Stimulated activated CD4-positive, alpha-beta T cell treated with anti-CD3 and anti-CD28 coated beads, Interleukin-12 subunit alpha, Interleukin-12 subunit beta, amount 100 ng/mL, for 24 hours (primary cell): Measurements from ENCODE around the gene KLHL28.

ENCODE experiments used
- DNase-seq, 2 experiments: peaks; one replicate each; pipeline ENCODE4 v3.0.0-alpha.2; 2020; ENCODE audit warnings: low read depth in 2 of 2

Gene KLHL28

DNA sequence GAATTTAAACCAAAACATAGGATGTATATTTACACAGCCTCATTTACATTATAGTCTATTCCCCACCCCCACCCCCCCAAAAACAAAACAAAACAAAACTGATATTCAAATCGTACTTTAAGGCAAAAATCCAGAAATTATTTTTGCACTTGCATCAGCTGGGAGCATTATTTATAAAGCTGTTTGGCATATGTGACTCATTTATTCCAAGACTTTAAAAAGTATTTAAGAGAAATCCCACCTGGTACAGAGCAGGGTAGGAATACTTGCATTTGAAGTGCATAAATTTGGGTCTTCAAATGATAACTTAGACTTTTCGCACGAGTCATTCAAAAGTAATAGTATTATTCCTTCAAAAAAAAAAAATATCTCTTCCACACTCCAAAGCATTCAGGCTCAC is 1.1 kb downstream of the KLHL28 start:
- DNase-seq = no peak

DNA sequence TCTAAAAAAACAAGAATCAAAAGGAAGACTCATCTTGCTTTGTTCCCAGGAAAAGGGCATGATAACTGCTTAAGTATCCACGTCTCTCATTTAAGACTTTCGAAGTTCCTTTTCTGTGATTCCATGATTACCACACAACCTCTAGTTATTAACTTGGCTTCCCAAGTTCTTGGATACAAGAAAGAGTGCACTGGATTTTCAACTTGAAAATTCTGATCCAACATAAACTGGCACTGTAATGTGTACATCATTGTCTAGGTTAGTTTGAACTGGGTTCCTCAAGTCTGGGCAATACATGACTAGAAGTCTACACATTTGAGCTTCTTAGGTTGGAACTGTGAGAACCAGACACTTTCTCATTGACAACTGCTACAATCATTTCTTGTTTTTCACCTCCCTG is 1.6 kb downstream of the KLHL28 start:
- DNase-seq = no peak

DNA sequence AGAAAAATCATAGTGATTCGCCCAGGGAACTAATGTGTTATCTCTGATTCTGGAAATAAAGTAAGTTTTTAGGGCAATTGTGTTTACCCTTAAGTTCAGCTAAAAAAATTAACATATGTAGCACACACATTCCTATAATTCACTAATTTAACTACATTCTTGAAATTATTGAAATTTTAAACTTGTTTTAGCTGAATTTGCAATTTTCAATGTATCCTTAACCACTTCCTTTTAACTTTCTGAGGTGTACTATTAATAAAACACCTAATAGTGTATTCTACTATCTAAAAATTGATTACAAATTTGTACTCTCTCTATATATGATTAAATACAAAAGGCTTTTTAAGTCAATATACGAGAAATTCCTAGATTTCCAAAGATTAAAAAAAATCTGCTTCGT is 2.2 kb downstream of the KLHL28 start:
- DNase-seq = no peak

DNA sequence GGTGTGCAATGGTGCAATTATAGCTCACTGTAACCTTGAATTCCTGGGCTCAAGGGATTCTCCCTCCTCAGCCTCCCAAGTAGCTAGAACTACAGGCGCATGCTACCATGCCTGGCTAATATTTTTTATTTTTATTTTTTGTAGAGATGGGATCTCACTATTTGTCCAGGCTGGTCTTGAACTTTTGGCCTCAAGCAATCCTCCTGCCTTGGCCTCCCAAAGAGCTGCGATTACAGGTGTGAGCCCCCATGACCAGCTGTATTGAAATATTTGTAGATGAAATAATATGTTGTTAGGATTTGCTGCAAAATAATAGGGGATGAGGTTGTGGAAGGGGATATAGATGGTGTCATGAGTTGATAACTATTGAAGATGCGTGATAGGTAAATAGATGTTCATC is 4.9 kb downstream of the KLHL28 start:
- no peak for DNase-seq

DNA sequence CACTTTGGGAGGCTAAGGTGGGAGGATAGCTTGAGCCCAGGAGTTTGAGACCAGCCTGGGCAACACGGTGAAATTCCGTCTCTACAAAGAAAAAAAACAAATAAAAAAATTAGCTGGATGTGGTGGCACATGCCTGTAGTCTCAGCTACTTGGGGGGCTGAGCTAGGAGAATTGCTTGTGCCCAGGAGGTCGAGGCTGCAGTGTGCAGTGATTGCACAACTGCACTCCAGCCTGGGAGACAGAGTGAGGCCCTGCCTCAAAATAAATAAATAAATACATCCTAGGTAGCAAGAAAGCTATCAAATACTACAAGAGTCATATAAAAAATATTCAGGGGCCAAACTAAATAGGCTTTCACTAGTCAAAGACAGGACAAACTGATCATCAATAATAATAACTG is 6.2 kb downstream of the KLHL28 start:
- DNase-seq = no peak

DNA sequence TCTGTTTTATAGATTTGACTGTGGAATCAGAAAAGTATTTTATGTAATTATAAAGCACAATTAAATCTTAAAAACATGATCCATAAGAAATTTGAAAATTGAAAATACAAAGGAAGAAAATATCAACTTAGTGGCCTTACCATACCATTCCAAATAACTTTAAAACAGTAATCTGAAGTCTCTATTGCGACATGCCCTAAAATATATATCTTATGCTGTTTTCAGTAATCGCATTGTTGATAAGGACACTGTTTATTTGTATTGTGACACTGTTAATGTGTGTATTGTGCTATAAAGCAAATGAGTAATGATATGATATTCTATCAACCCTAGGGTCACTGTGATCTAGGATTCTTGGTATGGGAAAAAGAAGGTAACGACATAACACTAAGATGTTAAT is 7.0 kb downstream of the KLHL28 start:
- no peak for DNase-seq

DNA sequence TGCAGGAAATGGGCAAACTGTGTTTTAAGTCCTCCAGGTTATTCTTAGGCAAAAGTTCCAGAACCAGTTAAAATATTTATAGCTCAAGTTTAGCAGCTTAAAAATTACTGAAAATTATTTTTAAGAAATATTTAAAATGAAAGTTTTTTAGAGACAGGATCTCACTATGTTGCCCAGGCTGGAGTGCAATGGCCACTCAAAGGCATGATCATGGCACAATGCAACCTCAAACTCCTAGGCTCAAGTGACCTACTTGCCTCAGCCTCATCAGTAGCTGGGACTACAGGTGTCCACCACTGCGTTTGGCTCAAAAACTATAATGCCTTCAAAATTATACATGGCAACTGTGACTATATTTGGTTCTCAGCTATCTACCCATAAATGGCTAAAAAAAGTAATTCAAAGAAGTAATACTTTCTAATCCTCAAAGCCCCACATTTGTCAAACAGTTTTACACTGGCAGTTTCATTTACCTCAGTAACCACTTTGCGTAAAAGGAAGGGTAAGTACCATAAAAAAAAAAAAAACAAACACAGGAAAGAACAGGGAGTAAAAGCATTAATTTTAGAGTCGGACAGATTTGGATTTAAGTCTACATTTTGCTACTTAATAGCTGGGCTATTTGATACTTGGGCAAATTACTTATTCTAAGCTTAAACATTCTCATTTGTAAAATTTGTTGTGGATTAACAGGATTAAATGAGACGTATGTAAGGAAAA is 9.2 kb downstream of the KLHL28 start:
- no peak for DNase-seq

DNA sequence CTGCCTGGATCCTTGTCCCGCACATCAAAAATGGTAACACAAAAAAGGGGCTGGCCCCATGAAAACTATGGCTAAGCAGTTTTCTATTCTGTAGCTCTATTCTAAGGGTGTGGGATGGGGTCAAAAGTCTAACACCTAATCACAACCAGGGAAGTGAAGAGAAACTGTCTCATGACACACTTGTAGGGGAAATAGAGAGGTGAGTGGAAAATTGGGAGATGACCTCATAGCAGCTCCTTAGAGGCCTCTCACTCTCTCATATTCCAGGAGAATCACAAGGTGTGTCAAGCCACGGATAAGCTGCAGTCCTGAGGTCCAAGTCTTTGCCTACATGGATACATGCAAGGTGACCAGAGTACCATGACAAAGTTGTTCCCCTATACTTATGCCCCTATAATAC is 10.7 kb downstream of the KLHL28 start:
- no peak for DNase-seq

DNA sequence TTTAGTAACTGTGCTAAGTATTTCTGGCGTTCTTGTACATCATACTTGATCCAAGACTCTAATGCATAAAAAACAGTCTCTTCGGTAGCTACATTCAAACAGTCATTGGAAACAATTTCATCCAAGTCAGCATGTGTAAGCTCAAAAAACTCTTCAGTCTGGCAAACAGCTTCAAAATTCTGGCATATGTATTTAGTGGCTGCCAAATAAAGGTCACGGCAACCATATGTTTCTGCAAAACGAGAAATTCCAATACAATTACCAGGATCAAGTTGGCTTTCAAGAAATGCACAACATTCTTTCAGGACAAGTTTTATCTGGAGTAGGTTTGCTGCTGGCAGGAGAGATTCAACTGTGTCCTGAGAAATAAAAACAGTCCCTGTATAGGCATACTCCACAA is 16.5 kb downstream of the KLHL28 start:
- DNase-seq = no peak

DNA sequence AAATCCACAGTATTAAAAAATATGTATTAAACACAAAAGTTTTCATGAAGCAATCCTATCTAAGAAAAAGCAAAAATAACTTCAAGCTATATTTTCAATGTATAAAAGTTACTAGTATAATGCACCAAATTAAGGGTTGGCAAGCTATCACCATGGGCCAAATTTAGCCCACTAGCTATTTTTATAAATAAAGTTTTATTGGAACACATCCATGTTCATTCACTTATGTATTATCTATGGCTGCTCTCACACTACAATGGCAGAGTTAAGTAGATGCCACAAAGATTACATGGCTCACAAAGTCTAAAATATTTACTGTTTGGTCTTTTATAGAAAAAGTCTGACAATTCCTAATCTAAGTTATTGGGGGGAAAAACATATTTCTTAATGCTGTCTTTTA is 17.6 kb downstream of the KLHL28 start:
- no peak for DNase-seq

DNA sequence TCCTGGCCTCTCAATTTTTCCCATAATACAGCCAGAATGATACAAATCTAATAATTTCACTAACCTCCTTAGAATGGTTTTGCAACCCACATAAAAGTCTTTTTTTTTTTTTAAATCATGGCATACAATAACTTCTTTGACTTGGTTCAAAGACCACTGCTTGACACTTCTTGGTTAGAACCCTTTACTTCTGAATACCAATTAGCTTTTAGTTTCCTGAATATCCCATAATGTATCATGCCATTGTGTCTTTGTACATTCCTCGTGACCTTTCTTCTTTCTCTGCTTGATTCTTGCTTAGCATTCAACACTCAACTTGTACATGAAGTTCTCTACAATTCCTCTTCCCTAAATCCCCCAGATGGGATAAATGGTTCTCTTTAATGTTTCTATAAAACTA is 19.3 kb downstream of the KLHL28 start:
- no peak for DNase-seq

DNA sequence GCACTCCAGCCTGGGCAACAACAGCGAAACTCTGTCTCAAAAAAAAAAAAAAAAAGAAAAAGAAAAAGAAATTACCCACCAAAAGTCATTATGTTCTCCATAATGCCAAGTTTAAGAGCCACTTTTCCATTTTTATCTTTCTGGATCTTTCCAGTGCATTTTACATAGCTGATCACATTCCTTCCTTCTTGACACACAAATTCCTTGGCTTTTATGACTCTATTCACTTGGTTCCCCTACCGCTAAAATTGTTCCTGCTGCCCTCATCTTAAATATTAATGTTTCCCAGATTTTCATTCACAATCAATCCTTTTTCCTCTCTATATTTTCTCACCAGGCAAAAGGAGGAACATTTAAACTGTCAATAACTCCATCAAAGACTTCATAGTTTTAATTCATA is 20.2 kb downstream of the KLHL28 start:
- no peak for DNase-seq

DNA sequence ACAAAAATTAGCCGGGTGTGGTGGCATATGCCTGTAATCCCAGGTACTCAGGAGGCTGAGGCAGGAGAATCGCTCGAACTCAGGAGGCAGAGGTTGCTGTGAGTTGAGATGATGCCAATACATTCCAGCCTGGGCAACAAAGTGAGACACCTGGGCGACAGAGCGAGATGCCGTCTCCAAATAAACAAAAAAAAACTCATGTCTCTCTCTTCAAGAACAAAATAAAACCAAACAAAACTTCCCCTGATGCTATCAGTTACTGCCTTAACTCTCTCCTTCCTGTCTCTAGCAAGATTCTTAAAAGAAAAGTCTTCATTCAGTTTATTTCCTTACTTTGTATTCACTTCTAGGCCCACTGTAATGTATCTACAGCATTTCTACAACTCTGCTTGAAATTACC is 20.8 kb downstream of the KLHL28 start:
- no peak for DNase-seq

DNA sequence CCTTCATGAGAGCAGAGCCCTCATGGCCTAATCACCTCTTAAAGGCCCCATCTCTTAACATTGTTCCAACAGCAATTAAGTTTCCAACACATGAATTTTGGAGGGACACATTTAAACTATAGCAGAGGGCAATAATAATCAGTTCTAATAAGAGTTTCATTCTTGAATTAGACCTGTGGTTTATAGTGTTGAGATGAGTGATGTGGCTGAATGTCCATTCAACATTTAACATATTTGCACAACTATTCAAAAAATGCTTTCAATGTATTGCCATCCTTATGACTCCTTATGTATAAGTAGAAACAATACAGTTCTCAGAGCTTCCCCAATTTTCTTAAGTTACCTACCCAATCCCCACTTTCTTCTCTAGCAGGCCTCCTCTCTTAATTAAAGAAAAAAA is 21.5 kb downstream of the KLHL28 start:
- DNase-seq = no peak

DNA sequence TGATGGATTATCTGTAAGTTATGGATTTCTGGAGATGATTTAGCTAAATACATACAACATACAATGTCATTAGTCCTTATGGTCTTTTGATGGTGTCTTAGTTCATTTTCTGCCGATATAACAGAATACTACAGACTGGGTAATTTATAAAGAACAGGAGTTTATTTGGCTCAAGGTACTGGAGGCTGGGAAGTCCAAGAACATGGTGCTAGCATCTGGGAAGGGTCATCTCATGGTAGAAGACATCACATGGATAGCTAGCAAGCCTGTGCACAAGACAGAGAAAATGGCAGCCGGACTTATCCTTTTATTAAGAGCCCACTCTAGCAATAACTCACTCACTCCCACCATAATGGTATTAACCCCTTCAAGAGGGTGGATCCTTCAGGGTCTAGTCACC is 24.2 kb downstream of the KLHL28 start:
- DNase-seq = no peak

DNA sequence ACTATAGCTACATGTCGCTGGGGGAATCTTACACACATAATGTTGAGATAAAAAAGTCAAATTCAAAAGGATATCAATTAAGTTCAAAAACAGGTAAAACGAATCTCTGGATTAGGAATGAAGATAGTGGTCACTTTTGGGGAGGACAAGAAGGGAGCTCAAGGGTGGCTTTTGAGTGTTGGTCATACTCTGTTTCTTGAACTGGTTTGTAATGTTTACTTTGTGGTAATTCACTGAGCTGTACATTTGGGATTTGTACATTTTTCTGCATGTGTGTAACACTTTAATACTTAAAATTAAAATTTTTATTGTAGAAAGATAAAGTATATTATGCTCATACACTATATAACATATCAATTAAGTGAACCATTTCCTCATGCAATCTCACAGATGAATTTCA is 26.6 kb downstream of the KLHL28 start:
- DNase-seq = no peak

DNA sequence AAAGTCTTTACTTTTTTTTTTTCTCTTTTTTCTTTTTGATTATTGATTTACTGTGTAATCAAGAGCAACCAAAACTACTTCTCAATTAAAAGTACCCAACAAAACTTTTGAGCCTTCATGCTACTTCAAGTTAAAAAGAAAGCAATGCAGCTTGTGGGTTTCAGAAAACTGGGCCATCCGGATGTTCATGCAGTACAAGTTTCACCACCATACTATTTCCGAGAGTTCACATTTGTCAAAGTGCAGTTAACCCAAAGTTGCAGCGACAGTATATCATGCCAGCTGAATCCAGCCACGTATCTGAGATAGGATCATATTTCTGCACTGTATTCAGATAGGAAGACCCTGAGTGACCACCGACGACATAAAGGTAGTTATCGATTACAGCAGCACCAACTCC is 33.0 kb downstream of the KLHL28 start:
- no peak for DNase-seq

DNA sequence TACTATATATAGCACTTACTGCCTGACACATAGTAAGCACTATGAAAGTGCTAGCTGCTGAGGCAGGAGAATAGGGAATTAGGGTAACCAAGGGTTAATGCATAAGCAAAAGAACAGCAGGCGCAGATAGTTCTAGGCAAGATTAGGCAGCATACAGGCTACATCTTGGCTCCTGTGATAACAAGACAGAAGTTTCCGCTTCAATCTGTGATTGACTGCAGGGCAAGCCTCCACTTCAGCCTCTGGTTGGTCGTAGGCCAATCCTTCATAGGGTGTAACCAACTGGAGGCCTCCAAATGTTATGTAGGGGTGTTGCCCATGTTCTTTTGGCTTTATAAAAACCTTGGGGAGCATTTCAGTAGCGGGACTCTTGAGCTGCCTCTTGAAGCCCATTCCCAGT is 46.9 kb downstream of the KLHL28 start:
- DNase-seq = no peak

DNA sequence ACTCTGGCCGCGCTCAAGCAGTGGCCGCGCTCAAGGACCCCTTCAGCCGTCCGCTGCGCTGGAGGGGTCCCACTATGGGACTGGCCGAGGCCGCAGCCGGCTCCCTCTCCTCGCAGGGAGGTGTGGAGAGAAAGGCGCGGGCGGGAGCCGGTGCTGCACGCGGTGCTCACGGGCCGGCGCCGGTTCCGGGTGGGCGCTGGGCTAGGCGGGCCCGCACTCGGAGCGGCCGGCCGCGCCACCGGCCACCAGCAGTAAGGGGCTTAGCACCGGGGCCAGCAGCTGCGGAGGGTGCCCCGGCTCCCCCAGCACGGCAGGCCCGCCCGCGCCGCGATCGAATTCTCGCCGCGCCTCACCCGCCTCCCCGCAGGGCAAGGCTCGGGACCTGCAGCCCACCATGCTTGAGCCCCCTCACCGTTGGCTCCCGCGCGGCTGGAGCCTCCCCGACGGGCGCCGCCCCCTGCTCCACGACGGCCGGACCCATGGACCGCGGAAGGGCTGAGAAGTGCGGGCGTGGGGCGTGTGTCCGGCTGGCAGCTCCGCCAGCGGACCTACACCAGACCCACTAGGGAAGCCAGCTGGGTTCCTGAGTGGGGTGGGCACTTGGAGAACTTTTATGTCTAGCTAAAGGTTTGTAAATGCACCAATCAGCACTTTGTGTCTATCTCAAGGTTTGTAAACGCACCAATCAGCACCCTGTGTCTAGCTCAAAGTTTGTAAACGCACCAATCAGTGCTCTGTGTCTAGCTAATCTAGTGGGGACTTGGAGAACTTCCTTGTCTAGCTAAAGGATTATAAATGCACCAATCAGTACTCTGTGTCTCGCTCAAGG is 49.5 kb downstream of the KLHL28 start:
- DNase-seq = no peak

DNA sequence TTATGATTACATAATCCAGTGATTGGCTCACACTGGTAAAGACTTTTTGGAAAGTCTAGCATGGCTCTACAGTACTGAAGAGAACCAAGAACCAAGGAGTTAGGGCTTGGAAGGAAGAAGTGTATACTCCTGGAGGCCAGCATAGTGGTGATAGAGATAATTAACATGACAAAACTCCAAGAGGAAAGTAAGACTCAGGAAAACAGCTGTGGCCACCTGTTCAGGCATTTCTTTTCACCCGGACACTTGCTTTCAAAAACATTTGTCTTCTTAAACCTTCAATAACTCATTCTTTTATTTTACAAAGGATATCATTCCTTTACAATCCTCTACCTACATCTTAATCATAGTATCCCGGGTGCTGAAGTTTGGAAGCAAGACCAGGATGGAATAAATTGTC is 50.9 kb downstream of the KLHL28 start:
- no peak for DNase-seq

DNA sequence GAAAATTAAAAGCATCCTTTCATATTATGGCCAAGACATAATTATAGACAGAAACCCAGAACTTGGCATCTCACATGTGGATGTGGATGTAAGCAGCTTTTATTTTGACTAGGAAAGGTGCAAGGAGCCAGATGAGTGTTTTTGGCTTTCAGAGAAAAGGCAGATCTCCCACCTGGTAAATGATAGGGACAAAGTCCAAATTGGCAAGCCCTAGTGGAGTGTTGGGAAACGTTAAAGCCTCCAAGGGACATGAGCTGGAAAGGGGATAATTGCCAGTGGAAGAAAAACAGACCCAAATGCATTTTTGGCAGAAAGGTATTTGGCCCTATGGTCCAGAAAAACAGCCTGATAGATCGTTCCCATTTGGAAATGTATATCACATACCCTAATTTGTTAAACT is 60.1 kb downstream of the KLHL28 start:
- no peak for DNase-seq

DNA sequence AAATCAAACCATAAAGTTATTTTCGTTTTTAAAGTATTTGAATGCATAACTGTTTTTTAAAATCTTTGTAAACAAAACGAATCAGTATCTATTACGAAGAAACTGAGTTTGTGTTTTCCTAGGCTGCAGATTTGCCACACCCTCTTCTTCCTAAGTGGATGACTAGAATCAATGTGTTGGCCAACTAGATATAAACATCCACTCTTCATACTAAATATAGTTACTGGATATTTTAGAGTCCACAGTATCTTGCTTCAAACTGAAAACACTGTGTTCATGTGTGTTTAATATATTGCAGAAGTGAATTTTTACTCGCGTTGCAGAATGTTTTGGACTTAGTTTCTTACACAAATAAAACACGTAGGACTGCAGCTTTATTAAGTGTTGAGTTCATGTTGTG is 63.2 kb downstream of the KLHL28 start:
- no peak for DNase-seq

DNA sequence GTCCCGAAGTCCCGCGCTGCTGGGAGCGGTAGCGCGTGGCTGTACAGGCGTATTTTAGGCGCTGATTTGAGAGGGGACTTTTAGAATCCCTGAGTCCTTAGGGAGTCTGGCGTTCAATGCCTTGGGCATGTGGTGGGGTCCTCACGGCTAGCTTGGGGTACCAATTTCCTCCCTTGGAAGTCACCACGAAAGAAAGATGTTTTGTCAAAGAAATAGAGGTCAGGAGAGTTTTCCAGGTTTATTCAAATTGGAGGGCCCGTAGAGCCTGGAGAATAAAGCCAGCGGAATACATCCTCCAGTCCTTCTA is 63.9 kb downstream of the KLHL28 start:
- DNase-seq = no peak
